Measurements from ENCODE around the gene ZNF511. TPM values are rescaled to one million over a fixed set of nuclear protein-coding genes. Genes with fewer than 3 reads are reported as not detected.
A peak's percentile ranks its signal among the peaks of the same experiment; 100 is the strongest.

Gene ZNF511
- total RNA-seq, 6 donors from 2014 or later: 12.6 to 44.2 (median 33.0) TPM

- 93% methylated on average over 11 to 26 of the region's 28 CpGs for WGBS, 2 donors
- DNase-seq (peak in 1 of 2 donors; percentile 75), ATAC-seq (ENCODE audit: low FRiP score in 2 of 2) (no peak)
- H3K27me3 ChIP-seq: peaks cover 0 to 4% (median 0%) of the 10 kb centered on the region in 4 donors
- H3K36me3 ChIP-seq: peaks cover 0 to 45% (median 26%) of the 10 kb centered on the region in 4 donors
- peaks cover 16 to 42% (median 33%) of the 10 kb centered on the region in 4 donors for H3K4me1 ChIP-seq
- H3K4me3 ChIP-seq: no peak overlapping the region
- no peak for TF ChIP-seq EP300 (IDR thresholded peaks at IDR 0.05)
- TF ChIP-seq POLR2AphosphoS5 (IDR thresholded peaks at IDR 0.05): no peak
- no peak for TF ChIP-seq POLR2A (IDR thresholded peaks at IDR 0.05)
- no peak for TF ChIP-seq CTCF (IDR thresholded peaks at IDR 0.05)
- no peaks in the 10 kb centered on the region for H3K9me3 ChIP-seq
- no peak overlapping the region for H3K27ac ChIP-seq
Measured at GRCh38 chr10:133273534-133274143, 35.1 kb upstream of the ZNF511 start.

GRCh38 chr10:133274751-133275683 is 33.7 kb upstream of the ZNF511 start:
- no peaks in the 10 kb centered on the region for H3K9me3 ChIP-seq
- peak overlapping the region; percentile 31 to 89 (median 85) for H3K27ac ChIP-seq
- peak in 1 of 4 donors; percentile 33 for TF ChIP-seq POLR2A (IDR thresholded peaks at IDR 0.05)
- no peak for TF ChIP-seq CTCF (IDR thresholded peaks at IDR 0.05)
- TF ChIP-seq EP300 (IDR thresholded peaks at IDR 0.05): no peak
- peak in 1 of 2 donors; percentile 23 for TF ChIP-seq POLR2AphosphoS5 (IDR thresholded peaks at IDR 0.05)
- H3K4me1 ChIP-seq: peaks cover 16 to 55% (median 39%) of the 10 kb centered on the region in 4 donors
- peak overlapping the region in 3 of 4 donors; percentile 39 to 44 (median 40) for H3K4me3 ChIP-seq
- DNase-seq (peak; percentile 75 to 82), ATAC-seq (ENCODE audit: low FRiP score in 2 of 2) (peak in 1 of 2 donors; percentile 11)
- 27 to 33% methylated on average over 3 to 26 of the region's 26 CpGs for WGBS, 2 donors
- H3K27me3 ChIP-seq: peaks cover 0 to 4% (median 0%) of the 10 kb centered on the region in 4 donors
- peaks cover 5 to 48% (median 25%) of the 10 kb centered on the region in 4 donors for H3K36me3 ChIP-seq

- Histone ChIP-seq H3K27ac (peak overlapping the region; percentile 31 to 89 (median 85)), H3K27me3 (peaks cover 0 to 4% (median 0%) of the 10 kb centered on the region in 4 donors), H3K9me3 (no peaks in the 10 kb centered on the region), H3K4me3 (peak overlapping the region in 3 of 4 donors; percentile 39 to 44 (median 40)), H3K4me1 (peaks cover 16 to 55% (median 40%) of the 10 kb centered on the region in 4 donors), H3K36me3 (peaks cover 5 to 48% (median 26%) of the 10 kb centered on the region in 4 donors)
- peak in 1 of 2 donors; percentile 81 for DNase-seq
- TF ChIP-seq POLR2A (IDR thresholded peaks at IDR 0.05) (peak in 1 of 4 donors; percentile 2), EP300 (IDR thresholded peaks at IDR 0.05) (no peak)
- no peak for ATAC-seq (ENCODE audit: low FRiP score in 2 of 2)
- 0 to 13% methylated on average over 1 to 8 of the region's 12 CpGs for WGBS, 2 donors
Measured at GRCh38 chr10:133275684-133276092, 33.0 kb upstream of the ZNF511 start.

GRCh38 chr10:133276100-133276434 is 32.6 kb upstream of the ZNF511 start:
- Histone ChIP-seq H3K27ac (peak overlapping the region; percentile 74 to 89 (median 85)), H3K4me3 (peak overlapping the region; percentile 35 to 44 (median 40))

More at GRCh38 chr10:133276100-133276434, 32.6 kb upstream of the ZNF511 start:
- TF ChIP-seq CTCF (IDR thresholded peaks at IDR 0.05) (no peak), POLR2AphosphoS5 (IDR thresholded peaks at IDR 0.05) (no peak), POLR2A (IDR thresholded peaks at IDR 0.05) (no peak), EP300 (IDR thresholded peaks at IDR 0.05) (no peak)
- WGBS, 2 donors: 19 to 26% methylated on average over 2 to 6 of the region's 6 CpGs
- ATAC-seq (ENCODE audit: low FRiP score in 2 of 2): no peak
- H3K9me3 ChIP-seq: no peaks in the 10 kb centered on the region
- peaks cover 5 to 48% (median 24%) of the 10 kb centered on the region in 4 donors for H3K36me3 ChIP-seq
- peaks cover 16 to 55% (median 40%) of the 10 kb centered on the region in 4 donors for H3K4me1 ChIP-seq
- DNase-seq: no peak
- H3K27me3 ChIP-seq: peaks cover 0 to 4% (median 0%) of the 10 kb centered on the region in 4 donors

Measured in upper lobe of left lung (tissue), 6 donors.